C4-2B (cell line): ENCODE results near the gene CTIF.

Experiments
- H3K27ac ChIP-seq: fragments of 450-650 bp; 2 replicates; pipeline ENCODE4 v1.5.1; 2017
- ZFX ChIP-seq: fragments of 450-650 bp; IDR thresholded peaks from 2 replicates; pipeline ENCODE4 v1.6.1; 2017
- TF ChIP-seq, protein P1 (sequence below): fragments of 450-650 bp; conservative IDR thresholded peaks from 2 replicates; pipeline ENCODE4 v1.5.1; 2017; ENCODE audit warnings: mild to moderate bottlenecking

Gene CTIF

DNA sequence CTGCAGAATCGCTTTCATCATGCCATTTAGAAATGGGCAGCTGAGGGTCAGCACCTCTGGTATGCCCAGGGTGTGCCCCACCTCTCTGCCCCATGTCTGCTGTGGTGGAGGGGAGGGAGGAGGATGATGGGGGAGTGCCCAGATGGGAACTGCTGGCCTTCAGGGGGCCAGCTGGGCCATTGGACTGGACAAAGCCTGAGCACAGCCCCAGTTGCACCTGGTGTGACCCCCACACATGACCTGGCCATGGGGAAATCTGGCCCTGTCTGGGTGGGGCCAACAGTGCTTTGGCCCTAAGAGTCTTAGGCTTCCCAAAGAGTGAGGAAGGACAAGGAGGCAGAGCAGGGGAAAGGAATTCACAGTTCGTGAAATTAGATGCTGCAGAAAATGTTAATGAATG, 44.1 kb downstream of the CTIF start:
- no peak for TF ChIP-seq ZFX
- TF ChIP-seq, protein P1, sequence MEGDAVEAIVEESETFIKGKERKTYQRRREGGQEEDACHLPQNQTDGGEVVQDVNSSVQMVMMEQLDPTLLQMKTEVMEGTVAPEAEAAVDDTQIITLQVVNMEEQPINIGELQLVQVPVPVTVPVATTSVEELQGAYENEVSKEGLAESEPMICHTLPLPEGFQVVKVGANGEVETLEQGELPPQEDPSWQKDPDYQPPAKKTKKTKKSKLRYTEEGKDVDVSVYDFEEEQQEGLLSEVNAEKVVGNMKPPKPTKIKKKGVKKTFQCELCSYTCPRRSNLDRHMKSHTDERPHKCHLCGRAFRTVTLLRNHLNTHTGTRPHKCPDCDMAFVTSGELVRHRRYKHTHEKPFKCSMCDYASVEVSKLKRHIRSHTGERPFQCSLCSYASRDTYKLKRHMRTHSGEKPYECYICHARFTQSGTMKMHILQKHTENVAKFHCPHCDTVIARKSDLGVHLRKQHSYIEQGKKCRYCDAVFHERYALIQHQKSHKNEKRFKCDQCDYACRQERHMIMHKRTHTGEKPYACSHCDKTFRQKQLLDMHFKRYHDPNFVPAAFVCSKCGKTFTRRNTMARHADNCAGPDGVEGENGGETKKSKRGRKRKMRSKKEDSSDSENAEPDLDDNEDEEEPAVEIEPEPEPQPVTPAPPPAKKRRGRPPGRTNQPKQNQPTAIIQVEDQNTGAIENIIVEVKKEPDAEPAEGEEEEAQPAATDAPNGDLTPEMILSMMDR = no peak
- no peak overlapping the region for H3K27ac ChIP-seq

DNA sequence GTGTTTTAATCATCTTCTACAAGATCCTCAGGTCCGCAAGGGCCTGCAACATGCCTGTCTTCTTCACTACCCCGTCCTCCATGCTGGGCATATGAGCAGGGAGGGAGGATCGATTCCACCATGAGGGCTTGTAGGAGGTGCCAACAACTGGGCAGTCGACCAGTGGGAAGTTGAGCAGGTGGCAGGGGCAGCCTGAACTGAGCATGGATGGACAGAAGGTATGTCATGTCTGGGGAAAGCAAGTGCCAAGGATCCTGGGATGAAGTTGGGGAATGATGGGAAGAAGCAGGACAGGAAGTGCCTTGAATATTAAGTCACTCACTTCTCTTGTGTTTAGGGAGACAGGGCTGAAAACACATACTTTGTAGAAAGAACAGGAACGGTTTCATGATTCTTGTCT, 44.7 kb downstream of the CTIF start:
- TF ChIP-seq, protein P1 = no peak
- no peak for TF ChIP-seq ZFX
- H3K27ac ChIP-seq = no peak overlapping the region

DNA sequence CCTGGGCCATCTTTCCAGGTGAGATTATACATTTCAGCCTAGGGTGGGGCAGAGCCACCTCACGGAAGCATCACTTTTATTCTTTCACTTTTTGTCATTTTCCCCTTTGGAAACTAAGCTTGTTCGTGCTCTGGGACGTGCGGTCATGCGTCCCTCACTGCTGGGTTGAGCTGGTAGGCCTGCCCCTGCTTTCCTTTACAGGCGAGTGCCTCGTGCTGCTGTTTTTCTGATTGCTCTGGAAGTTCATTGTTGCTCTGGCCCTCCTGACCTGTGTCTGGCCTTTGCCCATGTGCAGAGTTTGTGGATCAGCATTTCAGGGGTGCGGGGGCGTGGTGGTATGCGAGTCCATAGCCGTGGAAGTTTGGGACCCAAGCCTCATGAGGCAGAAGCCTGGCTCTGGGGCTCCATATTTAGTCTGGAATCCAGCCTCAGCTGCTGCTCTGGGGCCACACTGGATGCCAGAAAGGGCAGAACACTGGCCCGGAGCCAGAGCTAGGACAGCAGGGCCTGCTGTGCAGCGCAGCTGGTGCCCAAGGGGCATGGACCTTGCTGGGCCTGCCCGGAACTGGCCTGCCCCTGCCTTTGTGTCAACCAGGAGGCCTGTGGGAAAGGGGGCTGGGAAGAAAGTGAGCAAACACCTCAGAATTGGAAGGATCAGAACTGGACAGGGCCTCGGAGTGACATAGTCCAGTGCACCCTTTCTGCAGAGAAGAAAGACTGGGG, 51.1 kb downstream of the CTIF start:
- H3K27ac ChIP-seq = no peak overlapping the region
- no peak for TF ChIP-seq ZFX
- TF ChIP-seq, protein P1 = no peak

DNA sequence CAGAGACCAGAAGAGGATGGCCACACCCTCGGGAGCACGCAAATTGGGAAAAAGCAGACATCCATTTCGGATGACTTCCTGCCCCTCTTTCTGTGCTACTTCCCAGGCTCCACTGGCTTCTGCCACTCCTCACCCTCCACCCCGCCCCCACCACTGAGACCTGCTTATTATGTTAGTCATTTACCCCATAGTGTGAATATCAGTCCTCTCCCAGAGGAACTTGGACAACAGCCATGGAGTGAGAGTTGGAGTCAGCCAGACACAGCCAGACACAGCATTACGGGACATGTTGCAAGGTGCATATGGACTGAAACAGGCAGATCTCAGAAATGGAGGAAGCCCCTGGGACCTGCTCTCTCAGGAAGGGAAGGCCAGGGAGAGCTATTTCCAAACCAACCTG, 51.8 kb downstream of the CTIF start:
- H3K27ac ChIP-seq = no peak overlapping the region
- TF ChIP-seq ZFX = no peak
- TF ChIP-seq, protein P1 = no peak

DNA sequence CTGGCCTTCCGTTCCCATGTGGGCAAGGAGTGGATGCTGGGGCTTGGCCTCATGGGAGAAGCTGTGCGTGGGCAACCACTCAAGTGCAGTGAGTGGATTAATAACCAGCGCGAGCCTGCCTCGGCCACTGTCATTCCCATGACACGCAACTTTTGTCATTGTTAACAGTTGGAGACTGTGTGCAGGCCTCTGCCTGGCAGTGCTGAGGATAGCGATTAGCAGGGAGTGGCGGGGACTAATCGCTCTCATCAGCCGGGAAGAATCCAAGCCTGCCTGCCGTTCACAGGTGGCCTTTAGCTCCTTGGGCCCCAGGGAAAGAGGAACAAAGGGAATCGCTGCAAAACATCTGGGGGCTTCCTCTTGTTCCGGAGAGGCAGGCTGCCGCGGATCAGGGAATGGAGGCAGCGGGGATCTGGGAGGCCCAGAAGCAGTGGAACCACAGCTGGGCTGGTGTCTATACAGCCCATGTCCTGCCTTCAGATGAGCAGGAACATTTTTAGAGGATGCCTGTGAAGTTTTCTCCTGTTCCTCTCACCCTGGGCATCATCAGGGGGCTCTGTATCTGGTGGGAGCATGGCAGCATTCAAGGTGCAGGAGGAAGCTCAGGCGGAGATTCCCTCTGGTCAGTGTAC, 53.8 kb downstream of the CTIF start:
- no peak overlapping the region for H3K27ac ChIP-seq
- TF ChIP-seq, protein P1 = no peak

DNA sequence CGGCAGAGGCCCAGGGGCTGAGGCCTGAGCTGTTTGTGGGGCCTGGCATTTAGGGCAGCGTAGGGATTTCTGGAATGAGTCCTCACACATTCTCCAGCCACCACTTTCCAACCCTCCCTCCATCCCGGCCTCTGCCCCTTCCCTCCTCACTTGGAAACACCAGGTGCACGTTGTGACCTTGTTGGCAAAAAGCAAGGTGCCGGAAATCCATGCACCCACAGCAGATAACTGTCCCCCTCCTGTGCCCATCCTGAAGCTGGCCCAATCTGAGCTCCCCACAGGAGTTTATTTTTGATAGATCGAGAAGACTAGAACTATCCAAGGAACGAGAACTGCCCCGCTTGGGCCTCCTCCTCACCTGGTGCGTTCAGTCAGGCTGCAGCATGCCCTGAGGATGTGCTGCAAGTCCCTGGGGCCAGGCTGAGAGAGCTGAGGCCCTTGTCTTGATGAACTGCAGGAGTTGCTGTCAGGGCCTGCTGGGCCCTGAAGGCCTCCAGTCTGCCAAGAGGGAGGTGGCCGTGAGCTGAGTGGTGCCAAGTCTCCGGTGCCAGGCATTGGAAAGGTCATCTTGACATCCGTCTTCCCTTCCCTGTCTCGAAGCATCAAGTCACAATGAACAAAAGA, 55.8 kb downstream of the CTIF start:
- TF ChIP-seq, protein P1 = no peak
- no peak for TF ChIP-seq ZFX
- no peak overlapping the region for H3K27ac ChIP-seq

DNA sequence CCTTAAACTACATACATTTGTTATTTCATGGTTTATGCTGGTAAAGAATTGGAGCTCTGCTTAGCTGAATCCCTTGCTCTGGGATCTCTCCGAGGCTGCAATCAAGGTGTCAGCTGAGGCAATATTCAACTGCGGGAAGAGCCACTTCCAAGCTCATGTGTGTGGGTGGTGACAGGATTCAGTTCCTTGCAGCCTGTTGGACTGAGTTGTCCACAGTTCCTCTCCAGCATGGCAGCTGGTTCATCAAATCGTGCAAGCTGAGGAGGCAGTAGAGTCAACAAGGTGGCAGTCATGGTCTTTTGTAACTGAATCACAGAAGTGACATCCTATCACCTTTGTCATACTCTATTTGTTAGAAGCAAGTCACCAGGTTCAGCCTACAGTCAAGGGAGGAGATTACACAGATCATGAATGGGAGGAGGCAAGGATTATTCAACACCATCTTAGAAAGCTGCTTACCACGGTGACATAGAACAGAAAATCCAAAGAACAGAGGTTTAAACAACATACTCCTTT, 56.9 kb downstream of the CTIF start:
- H3K27ac ChIP-seq = no peak overlapping the region
- TF ChIP-seq ZFX = no peak
